ENCODE results near the gene KIF7.

The KIF7 gene

GRCh38 chr15:89647191-89647851 lies 7.9 kb downstream of the KIF7 start:
- DNase-seq (ENCODE audit: low read depth): peak; percentile 25

- DNase-seq (ENCODE audit: low read depth): no peak
Observed at GRCh38 chr15:89646416-89647141, 8.7 kb downstream of the KIF7 start.

GRCh38 chr15:89645680-89646079 lies 9.6 kb downstream of the KIF7 start:
- no peak for DNase-seq (ENCODE audit: low read depth)

GRCh38 chr15:89642106-89642505 lies 13.2 kb downstream of the KIF7 start:
- DNase-seq (ENCODE audit: low read depth): no peak

- DNase-seq (ENCODE audit: low read depth): no peak
Observed at GRCh38 chr15:89641053-89641452, 14.2 kb downstream of the KIF7 start.

- DNase-seq (ENCODE audit: low read depth): no peak
Observed at GRCh38 chr15:89640245-89640644, 15.0 kb downstream of the KIF7 start.

GRCh38 chr15:89633585-89633984 lies 21.7 kb downstream of the KIF7 start:
- no peak for DNase-seq (ENCODE audit: low read depth)

GRCh38 chr15:89632563-89633430 lies 22.5 kb downstream of the KIF7 start:
- DNase-seq (ENCODE audit: low read depth): no peak

GRCh38 chr15:89631902-89632264 lies 23.4 kb downstream of the KIF7 start:
- DNase-seq (ENCODE audit: low read depth): no peak

GRCh38 chr15:89630974-89631901 lies 24.0 kb downstream of the KIF7 start:
- no peak for DNase-seq (ENCODE audit: low read depth)

- no peak for DNase-seq (ENCODE audit: low read depth)
Observed at GRCh38 chr15:89630260-89630659, 25.0 kb downstream of the KIF7 start.

GRCh38 chr15:89629829-89630228 lies 25.4 kb downstream of the KIF7 start:
- DNase-seq (ENCODE audit: low read depth): no peak

GRCh38 chr15:89628806-89629715 lies 26.2 kb downstream of the KIF7 start:
- DNase-seq (ENCODE audit: low read depth): no peak

- DNase-seq (ENCODE audit: low read depth): no peak
Observed at GRCh38 chr15:89628301-89628700, 27.0 kb downstream of the KIF7 start.

GRCh38 chr15:89627256-89627970 lies 27.9 kb downstream of the KIF7 start:
- no peak for DNase-seq (ENCODE audit: low read depth)

- DNase-seq (ENCODE audit: low read depth): no peak
Observed at GRCh38 chr15:89625716-89626115, 29.6 kb downstream of the KIF7 start.

- no peak for DNase-seq (ENCODE audit: low read depth)
Observed at GRCh38 chr15:89623165-89623564, 32.1 kb downstream of the KIF7 start.

GRCh38 chr15:89621547-89621946 lies 33.7 kb downstream of the KIF7 start:
- no peak for DNase-seq (ENCODE audit: low read depth)

- no peak for DNase-seq (ENCODE audit: low read depth)
Observed at GRCh38 chr15:89616228-89616627, 39.0 kb downstream of the KIF7 start.

GRCh38 chr15:89615135-89615534 lies 40.1 kb downstream of the KIF7 start:
- no peak for DNase-seq (ENCODE audit: low read depth)

Data from activated T-helper 9 cell treated with anti-CD3 and anti-CD28 coated beads, Interleukin-2, amount 50 U/mL, for 16 hours (primary cell).